T follicular helper cell (primary cell): ENCODE measurements around the gene DPEP2.
A peak's percentile ranks its signal among the peaks of the same experiment; 100 is the strongest.
"Not testable (repeated sequence)": the region's sequence is repeated elsewhere in the genome, so short reads cannot be mapped to it uniquely, and the experiment has no call there.

Experiments
- DNase-seq: peaks from one replicate; pipeline ENCODE4 v3.0.0-alpha.2; 2020; ENCODE audit warnings: low read depth

DPEP2 gene

DNA sequence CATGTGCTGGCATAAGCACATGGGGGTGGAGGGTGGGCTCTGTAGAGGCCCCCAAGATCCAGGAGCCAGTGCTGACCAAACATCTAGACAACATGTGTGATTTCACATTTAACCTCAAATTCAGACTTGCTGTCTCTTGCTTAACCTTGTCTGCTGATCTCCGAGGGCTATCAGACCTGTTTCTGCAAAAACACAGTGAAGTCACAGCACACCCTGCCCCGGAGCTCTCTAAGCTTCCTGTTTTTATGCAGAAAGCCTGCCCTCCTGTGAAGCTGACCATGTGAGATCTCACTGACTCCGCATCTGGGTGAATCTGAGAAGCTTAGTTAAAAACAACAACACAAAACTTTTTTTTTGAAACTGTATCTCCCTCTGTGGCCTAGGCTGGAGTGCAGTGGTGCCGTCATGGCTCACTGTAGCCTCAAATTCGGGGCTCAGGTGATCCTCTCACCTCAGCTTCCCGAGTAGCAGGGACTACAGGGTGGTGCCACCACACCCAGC lies 6.6 kb upstream of the DPEP2 start:
- DNase-seq: peak; percentile 12

DNA sequence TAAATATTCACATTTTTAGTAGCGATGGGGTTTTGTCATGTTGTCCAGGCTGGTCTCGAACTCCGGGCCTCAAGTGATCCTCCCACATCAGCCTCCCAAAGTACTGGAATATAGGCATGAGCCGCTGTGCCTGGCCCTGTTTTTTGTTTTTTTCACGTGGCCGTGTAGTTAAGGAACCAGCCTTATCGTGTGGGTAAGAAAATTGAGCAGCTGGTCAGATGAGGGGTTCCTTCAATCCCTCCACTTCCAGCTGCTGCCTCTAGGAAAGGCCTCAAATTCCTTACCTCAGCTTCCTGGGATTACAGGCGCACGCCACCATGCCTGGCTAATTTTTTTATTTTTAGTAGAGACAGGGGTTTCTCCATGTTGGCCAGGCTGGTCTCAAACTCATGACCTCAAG lies 5.9 kb upstream of the DPEP2 start:
- DNase-seq: no peak

DNA sequence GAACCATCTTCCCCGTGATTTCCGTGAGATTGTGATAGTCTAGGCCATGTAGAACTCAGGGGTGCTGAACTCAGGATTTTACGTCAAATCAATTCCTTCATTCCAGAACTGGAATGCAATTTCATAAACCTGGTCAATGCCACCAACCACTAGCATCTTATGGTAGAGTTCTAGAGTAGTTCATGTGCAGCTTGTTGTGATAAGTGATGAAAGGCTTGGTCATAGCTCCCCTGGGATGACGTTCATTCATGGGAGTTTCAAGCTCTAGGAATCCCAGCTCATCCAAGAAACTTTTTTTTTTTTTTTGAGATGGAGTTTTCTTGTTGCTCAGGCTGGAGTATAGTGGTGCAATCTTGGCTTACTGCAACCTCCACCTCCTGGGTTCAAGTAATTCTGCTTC lies 3.7 kb upstream of the DPEP2 start:
- DNase-seq: no peak

DNA sequence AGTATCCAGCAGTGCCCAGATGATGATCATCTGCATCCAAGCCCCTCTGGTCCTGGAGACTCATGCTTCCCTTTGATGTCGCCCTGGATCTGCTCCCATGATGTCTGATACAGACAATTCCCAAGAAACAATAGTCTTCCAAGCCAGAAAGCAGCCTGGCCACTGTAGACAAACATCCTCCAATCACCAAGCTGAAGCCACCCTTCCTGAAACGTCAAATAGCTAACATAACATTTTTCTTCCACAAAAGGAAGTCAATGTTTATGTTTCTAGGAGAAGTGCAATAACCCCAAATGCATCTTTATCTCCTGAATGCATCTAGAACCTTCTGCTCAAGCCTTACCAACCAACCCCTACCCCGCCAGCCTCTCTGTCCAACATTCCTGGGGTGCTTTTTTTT lies 1.2 kb upstream of the DPEP2 start:
- no peak for DNase-seq

DNA sequence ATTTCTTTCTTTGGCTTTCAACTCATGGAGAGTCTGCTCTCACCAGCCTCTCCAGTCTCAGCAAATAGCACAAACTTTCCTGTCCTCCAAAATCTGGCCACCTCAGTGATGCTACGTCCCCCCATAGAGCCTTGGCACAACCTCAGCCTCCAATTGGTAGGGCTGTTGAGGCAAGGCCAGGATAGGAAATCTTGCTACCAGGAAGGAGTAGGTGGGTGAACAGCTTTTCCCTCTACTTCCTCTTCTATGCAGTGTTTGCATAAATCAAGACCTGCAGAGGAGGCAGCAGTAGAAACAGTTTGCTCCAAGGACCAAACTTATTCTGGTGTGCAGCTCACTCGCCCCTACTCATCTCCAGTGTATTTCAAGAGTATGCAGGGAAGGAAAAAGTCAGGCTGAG lies 701 bp upstream of the DPEP2 start:
- no peak for DNase-seq

- DNase-seq: not testable (repeated sequence)
Observed at GRCh38 chr16:67998231-67998778, 979 bp downstream of the DPEP2 start.

- DNase-seq: no peak
Observed at GRCh38 chr16:67996666-67997065, 2.6 kb downstream of the DPEP2 start.

- DNase-seq: no peak
Observed at GRCh38 chr16:67995423-67995822, 3.9 kb downstream of the DPEP2 start.

DNA sequence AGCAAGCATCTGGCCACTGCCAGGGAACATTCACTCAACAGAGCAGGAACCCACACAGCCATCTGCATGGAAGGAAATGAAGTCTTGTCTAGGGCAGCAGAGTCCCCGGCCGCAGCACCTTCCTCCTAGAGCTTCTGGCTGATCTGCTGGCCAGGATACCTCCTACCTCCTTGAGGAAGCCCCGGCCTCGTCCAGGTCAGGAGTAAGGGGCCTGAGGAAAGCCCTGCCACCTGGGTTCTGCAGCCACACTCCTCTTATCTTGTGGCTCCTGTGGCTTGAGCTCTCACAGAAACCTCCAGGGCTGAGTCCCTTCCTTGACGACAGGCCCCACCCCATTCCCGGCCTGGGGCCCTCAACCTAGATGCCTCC lies 5.3 kb downstream of the DPEP2 start:
- DNase-seq: not testable (repeated sequence)

GRCh38 chr16:67993207-67994039 lies 5.9 kb downstream of the DPEP2 start:
- DNase-seq: peak; percentile 66

DNA sequence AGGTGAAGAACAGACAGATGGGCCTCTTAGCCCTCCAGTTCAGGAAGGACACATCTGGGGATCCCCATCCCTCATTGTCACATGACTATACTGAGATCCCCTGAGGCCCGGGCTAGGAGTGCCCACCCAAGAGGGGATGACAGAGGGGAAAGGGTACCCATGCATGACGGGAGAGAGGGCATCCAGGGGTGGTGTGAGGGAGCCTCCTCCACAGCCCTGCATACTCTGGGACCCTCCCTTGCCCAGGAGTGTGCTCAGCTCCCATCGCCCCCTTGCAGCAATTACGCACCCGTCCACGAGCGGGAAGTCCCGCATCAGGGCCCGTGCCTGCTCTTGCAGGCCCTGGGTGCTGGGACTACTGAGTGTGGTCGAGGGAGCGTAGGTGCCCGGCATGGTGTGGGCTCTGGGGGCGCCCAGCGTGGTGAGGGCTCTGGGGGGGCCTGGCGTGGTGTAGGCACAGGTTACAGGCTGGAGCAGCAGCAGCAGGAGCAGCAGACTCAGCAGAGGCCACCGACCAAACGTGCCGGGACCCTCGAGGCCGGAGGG lies 6.5 kb downstream of the DPEP2 start:
- DNase-seq: no peak

DNA sequence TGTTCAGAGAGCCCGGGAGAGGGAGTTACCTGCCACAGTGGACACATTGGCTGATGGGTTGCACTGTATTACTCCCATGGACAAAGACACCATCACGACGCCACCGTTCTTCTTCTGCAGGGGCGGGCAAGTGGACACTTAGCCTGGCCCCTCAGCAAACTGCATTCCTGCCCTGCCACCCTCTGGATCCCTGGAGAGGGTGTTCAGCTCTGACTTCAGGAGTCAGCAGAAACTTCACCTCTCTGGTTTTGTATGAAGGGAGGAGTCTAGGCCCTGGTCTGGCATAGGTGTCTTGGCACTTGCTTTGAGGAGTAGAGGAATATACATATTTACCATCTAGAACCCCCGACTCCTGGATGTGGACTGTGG lies 9.3 kb downstream of the DPEP2 start:
- DNase-seq: no peak

GRCh38 chr16:67989322-67990017 lies 9.8 kb downstream of the DPEP2 start:
- DNase-seq: no peak

DNA sequence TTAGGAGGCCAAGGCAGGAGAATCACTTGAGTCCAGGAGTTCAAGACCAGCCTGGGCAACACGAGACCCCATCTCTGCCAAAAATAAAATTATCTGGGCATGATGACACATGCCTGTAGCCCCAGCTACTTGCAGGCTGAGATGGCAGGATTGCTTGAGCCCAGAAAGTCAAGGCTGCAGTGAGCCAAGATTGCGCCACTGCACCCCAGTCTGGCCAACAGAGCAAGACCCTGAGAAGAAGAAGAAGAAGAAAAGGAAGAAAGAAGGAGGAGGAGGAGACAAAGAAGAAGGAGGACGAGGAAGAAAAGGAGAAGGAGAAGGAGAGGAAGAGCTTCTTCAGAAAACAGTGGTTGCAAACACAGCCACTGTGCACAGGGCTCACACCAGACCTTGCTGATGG lies 10.6 kb downstream of the DPEP2 start:
- no peak for DNase-seq

DNA sequence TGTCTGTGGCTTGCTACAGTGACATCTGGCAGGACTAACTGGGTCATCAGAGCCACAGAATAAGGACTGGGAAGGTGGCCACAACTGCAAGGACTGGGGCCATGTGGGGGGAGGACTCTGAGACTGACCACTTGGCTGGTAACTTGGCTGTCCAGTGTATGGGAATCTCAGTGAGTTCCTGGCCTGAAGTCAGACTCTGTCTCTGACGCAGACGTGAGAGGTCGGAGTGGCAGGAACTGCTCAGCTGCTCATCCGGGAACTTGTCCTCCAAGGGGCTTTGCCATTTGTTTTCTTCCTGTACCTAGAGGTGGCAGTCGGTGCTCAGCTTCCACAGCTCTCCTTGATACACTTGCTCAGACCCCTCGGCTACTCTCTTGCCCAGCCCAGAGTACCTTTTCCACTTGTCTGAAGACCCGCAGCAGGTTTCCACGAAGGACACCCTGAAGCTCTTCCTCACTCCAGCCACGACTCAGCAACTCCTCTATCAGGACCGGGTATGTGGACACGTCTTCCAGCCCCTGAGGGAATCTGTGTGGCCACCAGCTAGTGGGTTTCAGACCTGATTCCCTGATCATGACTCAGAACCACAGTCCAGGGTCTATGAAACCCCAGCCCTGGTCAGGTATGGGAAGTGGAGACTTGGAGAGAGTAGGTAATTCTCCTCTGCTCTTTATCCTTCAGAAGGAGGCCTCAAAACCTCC lies 11.7 kb downstream of the DPEP2 start:
- no peak for DNase-seq

DNA sequence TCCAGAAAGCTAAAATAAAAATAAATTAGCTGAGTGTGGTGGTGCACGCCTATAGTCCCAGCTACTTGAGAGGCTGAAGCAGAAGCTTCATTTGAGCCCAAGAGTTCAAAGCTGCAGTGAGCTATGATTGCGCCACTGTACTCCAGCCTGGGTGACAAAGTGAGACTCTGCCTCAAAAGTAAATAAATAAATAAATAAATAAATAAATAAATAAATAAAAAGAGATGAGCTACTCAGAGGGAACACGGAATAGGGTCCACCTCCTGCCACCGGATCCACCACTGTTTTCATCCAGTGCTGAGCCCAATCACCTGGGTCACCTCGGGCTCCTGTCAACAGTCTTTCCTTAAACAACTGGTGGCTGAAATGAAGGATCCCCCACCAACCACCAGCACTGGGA lies 12.3 kb downstream of the DPEP2 start:
- no peak for DNase-seq

GRCh38 chr16:67982011-67982696 lies 17.1 kb downstream of the DPEP2 start:
- DNase-seq: no peak

- DNase-seq: no peak
Observed at GRCh38 chr16:67979955-67980678, 19.2 kb downstream of the DPEP2 start, which contains the start of gene DPEP3. Gene DPEP3, minus strand, starts transcription at chr16:67980499. Its CDS starts 119 bp downstream, at chr16:67980380.

DNA sequence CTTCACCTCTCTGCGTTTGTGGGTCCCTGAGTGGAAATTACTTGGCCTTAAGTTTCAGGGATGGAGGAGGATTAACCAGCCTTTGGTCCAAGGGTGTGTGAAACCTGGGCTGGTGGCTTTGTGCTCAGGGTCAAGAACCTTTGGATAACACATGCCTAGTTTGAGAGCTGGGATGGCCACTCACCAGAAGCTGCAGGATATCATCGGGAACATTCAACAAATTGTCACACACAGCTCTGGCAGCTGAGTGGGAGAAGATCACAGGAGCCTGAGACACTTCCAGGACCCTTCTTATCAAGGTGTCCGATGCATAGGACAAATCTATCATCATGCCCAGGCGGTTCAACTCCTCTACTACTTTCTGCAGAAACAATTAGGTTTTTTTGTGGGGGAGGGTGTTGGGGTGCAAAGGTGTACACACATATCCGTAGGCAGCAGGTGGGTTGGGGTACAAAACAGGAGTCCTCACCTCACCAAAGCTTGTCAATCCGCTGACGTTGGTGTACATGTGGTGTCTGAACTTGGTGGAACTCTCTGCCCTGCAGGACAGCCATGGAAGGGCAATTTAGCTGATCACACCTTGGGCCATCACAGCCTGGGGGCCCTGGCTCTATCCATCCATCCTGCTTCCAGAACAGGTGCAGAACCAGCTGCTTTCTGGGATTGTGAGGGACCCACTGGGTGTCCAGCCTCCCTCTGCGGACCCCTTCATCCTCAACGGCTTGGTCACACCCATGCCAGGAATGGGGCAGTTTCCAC lies 21.6 kb downstream of the DPEP2 start:
- no peak for DNase-seq

DNA sequence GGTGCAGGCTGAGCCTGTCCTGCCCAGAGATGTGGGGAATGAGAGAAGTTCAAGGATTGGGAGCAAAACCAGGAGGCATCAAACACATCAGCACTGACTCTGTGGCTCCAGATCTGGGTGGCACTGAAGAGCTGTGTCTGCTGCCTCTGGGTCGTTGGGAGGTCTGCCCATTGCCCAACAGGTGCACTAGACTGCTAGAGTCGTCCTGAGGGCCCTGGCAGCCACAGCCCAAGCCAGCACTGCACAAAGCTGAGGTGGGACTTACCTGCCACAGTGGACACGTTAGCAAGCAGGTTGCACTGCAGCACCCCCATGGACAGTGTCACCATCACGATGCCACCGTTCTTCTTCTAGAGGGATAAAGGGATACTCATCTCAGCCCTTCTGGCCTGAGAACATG lies 22.3 kb downstream of the DPEP2 start:
- DNase-seq: no peak
